Osteoblast (primary cell): Measurements from ENCODE around the gene SPINK14. TPM values are rescaled to one million over a fixed set of nuclear protein-coding genes. Genes with fewer than 3 reads are reported as not detected.

Experiments used
- DNase-seq: peaks from one replicate; pipeline ENCODE4 v3.0.0; 2011; ENCODE audit warnings: low spot score, mixed read lengths; ENCODE audit not compliant: insufficient read length; ENCODE audit errors: missing footprints
- H2AFZ ChIP-seq: 2 replicates; pipeline ENCODE4 v1.6.0; 2011; ENCODE audit warnings: mild to moderate bottlenecking, low read length
- H3K27ac ChIP-seq: 2 replicates; pipeline ENCODE4 v1.5.1; 2011; ENCODE audit warnings: mild to moderate bottlenecking, low read depth, low read length, moderate library complexity
- H3K27me3 ChIP-seq: 2 replicates; pipeline ENCODE4 v1.6.0; 2012; ENCODE audit warnings: mild to moderate bottlenecking, control low read depth, inconsistent platforms, low read length, moderate library complexity; ENCODE audit not compliant: insufficient read depth
- H3K36me3 ChIP-seq: 2 replicates; pipeline ENCODE4 v1.5.1; 2011; ENCODE audit warnings: mild to moderate bottlenecking, low read length, control low read depth, moderate library complexity; ENCODE audit not compliant: insufficient read depth
- H3K4me1 ChIP-seq: 2 replicates; pipeline ENCODE4 v1.5.1; 2011; ENCODE audit warnings: mild to moderate bottlenecking, low read length, control low read depth, moderate library complexity; ENCODE audit not compliant: insufficient read depth
- H3K4me2 ChIP-seq: 2 replicates; pipeline ENCODE4 v1.6.0; 2011; ENCODE audit warnings: mild to moderate bottlenecking, low read length; ENCODE audit not compliant: insufficient read depth
- H3K4me3 ChIP-seq: fragments of 200-600 bp; sonication (generic); 3 replicates; pipeline ENCODE4 v1.5.1; 2012; ENCODE audit warnings: mild to moderate bottlenecking, low read length, inconsistent platforms; ENCODE audit not compliant: insufficient read depth
- H3K79me2 ChIP-seq: 2 replicates; pipeline ENCODE4 v1.6.0; 2012; ENCODE audit warnings: mild to moderate bottlenecking, low read length, control low read depth, inconsistent platforms; ENCODE audit not compliant: insufficient read depth
- H3K9me3 ChIP-seq: 2 replicates; pipeline ENCODE4 v1.5.1; 2011; ENCODE audit warnings: low read depth, low read length, control low read depth
- H4K20me1 ChIP-seq: 2 replicates; pipeline ENCODE4 v1.6.0; 2012; ENCODE audit warnings: mild to moderate bottlenecking, low read length, control low read depth; ENCODE audit not compliant: insufficient read depth
- CTCF ChIP-seq: IDR thresholded peaks from 2 replicates; pipeline ENCODE4 v1.5.1; 2011; ENCODE audit warnings: mild to moderate bottlenecking, low read depth, low read length, moderate library complexity; ENCODE audit errors: extremely low read depth
- total RNA-seq: library from RNA; depleted of rRNA; stranded (reverse); fragments of >200 nt; gene quantifications from 2 replicates; pipeline ENCODE4 v1.2.3, GENCODE V29; 2012

SPINK14 gene
- total RNA-seq, 1 donor: not detected

GRCh38 chr5:148205044-148205806 is 36.9 kb downstream of the SPINK14 start:
- H3K4me1 ChIP-seq: no peaks in the 10 kb centered on the region
- H3K27ac ChIP-seq: no peak overlapping the region
- H3K79me2 ChIP-seq: no peaks in the 10 kb centered on the region
- H3K4me2 ChIP-seq: no peak overlapping the region
- no peaks in the 10 kb centered on the region for H3K9me3 ChIP-seq
- no peak overlapping the region for H3K4me3 ChIP-seq
- DNase-seq: no peak
- H4K20me1 ChIP-seq: no peaks in the 10 kb centered on the region
- H3K27me3 ChIP-seq: no peaks in the 10 kb centered on the region
- TF ChIP-seq CTCF: no peak
- no peak overlapping the region for H2AFZ ChIP-seq
- no peaks in the 10 kb centered on the region for H3K36me3 ChIP-seq

GRCh38 chr5:148205865-148206264 is 37.5 kb downstream of the SPINK14 start:
- Histone ChIP-seq H3K4me3 (no peak overlapping the region), H3K36me3 (no peaks in the 10 kb centered on the region)
- DNase-seq: no peak

GRCh38 chr5:148206620-148207019 is 38.3 kb downstream of the SPINK14 start:
- no peak for DNase-seq
- Histone ChIP-seq H4K20me1 (no peaks in the 10 kb centered on the region), H2AFZ (no peak overlapping the region), H3K4me3 (no peak overlapping the region), H3K27me3 (no peaks in the 10 kb centered on the region), H3K36me3 (no peaks in the 10 kb centered on the region), H3K9me3 (no peaks in the 10 kb centered on the region), H3K27ac (no peak overlapping the region), H3K79me2 (no peaks in the 10 kb centered on the region), H3K4me1 (no peaks in the 10 kb centered on the region), H3K4me2 (no peak overlapping the region)
- no peak for TF ChIP-seq CTCF

More at GRCh38 chr5:148205865-148206264, 37.5 kb downstream of the SPINK14 start:
- Histone ChIP-seq H2AFZ (no peak overlapping the region), H3K27me3 (no peaks in the 10 kb centered on the region), H3K79me2 (no peaks in the 10 kb centered on the region), H4K20me1 (no peaks in the 10 kb centered on the region), H3K4me1 (no peaks in the 10 kb centered on the region), H3K9me3 (no peaks in the 10 kb centered on the region), H3K27ac (no peak overlapping the region), H3K4me2 (no peak overlapping the region)
- no peak for TF ChIP-seq CTCF

GRCh38 chr5:148208226-148208625 is 39.9 kb downstream of the SPINK14 start:
- H3K79me2 ChIP-seq: no peaks in the 10 kb centered on the region
- H3K27me3 ChIP-seq: no peaks in the 10 kb centered on the region
- H3K36me3 ChIP-seq: no peaks in the 10 kb centered on the region
- DNase-seq: no peak
- H3K27ac ChIP-seq: no peak overlapping the region
- no peak overlapping the region for H2AFZ ChIP-seq
- H3K9me3 ChIP-seq: no peaks in the 10 kb centered on the region
- no peaks in the 10 kb centered on the region for H3K4me1 ChIP-seq
- no peak overlapping the region for H3K4me3 ChIP-seq
- no peak for TF ChIP-seq CTCF
- H3K4me2 ChIP-seq: no peak overlapping the region
- H4K20me1 ChIP-seq: no peaks in the 10 kb centered on the region
